ENCODE results near the gene GLRX2. TPM values are rescaled to one million over a fixed set of nuclear protein-coding genes. Genes with fewer than 3 reads are reported as not detected.

Gene GLRX2
- total RNA-seq, 1 experiment from 2014 or later, result 31.9 TPM

DNA sequence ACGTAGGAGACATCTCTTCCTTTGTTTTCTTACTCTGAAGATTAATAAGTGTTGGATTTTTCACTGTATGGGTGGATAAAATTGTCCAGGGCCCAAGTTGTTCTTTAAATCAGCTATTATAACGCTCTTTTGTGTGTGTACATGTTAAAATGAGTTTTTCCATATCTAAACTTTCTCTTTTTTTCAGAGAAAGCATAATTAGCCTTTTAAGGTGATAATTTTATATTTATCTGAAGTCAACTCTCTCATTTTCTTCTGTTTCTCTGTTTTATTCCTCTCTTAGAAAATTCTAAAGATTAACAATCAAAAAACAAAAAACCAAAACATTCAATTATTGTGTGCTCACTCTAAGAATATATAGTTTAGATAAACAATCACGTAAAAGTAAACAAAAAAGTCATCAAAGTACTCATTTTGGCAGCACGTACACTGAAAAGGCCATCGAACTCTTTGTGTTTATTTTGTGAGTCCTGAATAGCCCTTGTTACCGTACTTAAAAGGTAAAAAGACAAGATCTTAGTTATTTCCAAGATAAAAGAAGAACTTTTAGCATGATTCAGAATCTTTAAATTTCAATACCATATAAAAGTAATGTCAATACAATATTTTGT lies 9.4 kb upstream of the GLRX2 start:
- H3K27me3 ChIP-seq (replicated peaks; ENCODE audit: insufficient read depth, low read depth, low read length, poor library complexity), result no peaks in the 10 kb centered on the region
- H3K4me1 ChIP-seq (ENCODE audit: insufficient read depth, low read length, poor library complexity, severe bottlenecking), result peaks cover 12% of the 10 kb centered on the region
- no peak for TF ChIP-seq EZH2 (IDR thresholded peaks at IDR 0.05; ENCODE audit: borderline replicate concordance, low read depth, low read length, poor library complexity, severe bottlenecking)
- TF ChIP-seq, protein P1, sequence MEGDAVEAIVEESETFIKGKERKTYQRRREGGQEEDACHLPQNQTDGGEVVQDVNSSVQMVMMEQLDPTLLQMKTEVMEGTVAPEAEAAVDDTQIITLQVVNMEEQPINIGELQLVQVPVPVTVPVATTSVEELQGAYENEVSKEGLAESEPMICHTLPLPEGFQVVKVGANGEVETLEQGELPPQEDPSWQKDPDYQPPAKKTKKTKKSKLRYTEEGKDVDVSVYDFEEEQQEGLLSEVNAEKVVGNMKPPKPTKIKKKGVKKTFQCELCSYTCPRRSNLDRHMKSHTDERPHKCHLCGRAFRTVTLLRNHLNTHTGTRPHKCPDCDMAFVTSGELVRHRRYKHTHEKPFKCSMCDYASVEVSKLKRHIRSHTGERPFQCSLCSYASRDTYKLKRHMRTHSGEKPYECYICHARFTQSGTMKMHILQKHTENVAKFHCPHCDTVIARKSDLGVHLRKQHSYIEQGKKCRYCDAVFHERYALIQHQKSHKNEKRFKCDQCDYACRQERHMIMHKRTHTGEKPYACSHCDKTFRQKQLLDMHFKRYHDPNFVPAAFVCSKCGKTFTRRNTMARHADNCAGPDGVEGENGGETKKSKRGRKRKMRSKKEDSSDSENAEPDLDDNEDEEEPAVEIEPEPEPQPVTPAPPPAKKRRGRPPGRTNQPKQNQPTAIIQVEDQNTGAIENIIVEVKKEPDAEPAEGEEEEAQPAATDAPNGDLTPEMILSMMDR (conservative IDR thresholded peaks at IDR 0.05; ENCODE audit: low read depth, low read length), result no peak
- ChIA-PET CTCF (no interaction called here), POLR2A (ENCODE audit: low non-redundant PET) (no interaction called here)
- no TSS peak for BruUV-seq (replicated peaks)
- intact Hi-C loops (cut with micrococcal nuclease; ENCODE audit: unreplicated experiment), result no loop called here
- no peak for DNase-seq (ENCODE audit: low spot score)
- H3K9me3 ChIP-seq (ENCODE audit: low read depth, low read length, poor library complexity, severe bottlenecking), result no peaks in the 10 kb centered on the region
- no peak overlapping the region for H3K4me3 ChIP-seq (ENCODE audit: low read depth, low read length, poor library complexity, severe bottlenecking)
- H3K36me3 ChIP-seq (ENCODE audit: insufficient read depth, low read length, poor library complexity, severe bottlenecking), result no peaks in the 10 kb centered on the region
- H3K27ac ChIP-seq (ENCODE audit: low read depth, low read length, poor library complexity, severe bottlenecking), result no peak overlapping the region

- Histone ChIP-seq H3K27ac (ENCODE audit: low read depth, low read length, poor library complexity, severe bottlenecking) (no peak overlapping the region), H3K4me1 (ENCODE audit: insufficient read depth, low read length, poor library complexity, severe bottlenecking) (peaks cover 12% of the 10 kb centered on the region), H3K9me3 (ENCODE audit: low read depth, low read length, poor library complexity, severe bottlenecking) (no peaks in the 10 kb centered on the region), H3K4me3 (ENCODE audit: low read depth, low read length, poor library complexity, severe bottlenecking) (no peak overlapping the region), H3K36me3 (ENCODE audit: insufficient read depth, low read length, poor library complexity, severe bottlenecking) (no peaks in the 10 kb centered on the region), H3K27me3 (replicated peaks; ENCODE audit: insufficient read depth, low read depth, low read length, poor library complexity) (no peaks in the 10 kb centered on the region)
- TF ChIP-seq, protein P1 (conservative IDR thresholded peaks at IDR 0.05; ENCODE audit: low read depth, low read length), result no peak
- intact Hi-C loops (cut with micrococcal nuclease; ENCODE audit: unreplicated experiment), result no loop called here
- POLR2A ChIA-PET (ENCODE audit: low non-redundant PET), result no interaction called here
- BruUV-seq (replicated peaks), result no TSS peak
- no peak for DNase-seq (ENCODE audit: low spot score)
- CTCF ChIA-PET, result no interaction called here
Observed at GRCh38 chr1:193113992-193114332, 8.7 kb upstream of the GLRX2 start.

DNA sequence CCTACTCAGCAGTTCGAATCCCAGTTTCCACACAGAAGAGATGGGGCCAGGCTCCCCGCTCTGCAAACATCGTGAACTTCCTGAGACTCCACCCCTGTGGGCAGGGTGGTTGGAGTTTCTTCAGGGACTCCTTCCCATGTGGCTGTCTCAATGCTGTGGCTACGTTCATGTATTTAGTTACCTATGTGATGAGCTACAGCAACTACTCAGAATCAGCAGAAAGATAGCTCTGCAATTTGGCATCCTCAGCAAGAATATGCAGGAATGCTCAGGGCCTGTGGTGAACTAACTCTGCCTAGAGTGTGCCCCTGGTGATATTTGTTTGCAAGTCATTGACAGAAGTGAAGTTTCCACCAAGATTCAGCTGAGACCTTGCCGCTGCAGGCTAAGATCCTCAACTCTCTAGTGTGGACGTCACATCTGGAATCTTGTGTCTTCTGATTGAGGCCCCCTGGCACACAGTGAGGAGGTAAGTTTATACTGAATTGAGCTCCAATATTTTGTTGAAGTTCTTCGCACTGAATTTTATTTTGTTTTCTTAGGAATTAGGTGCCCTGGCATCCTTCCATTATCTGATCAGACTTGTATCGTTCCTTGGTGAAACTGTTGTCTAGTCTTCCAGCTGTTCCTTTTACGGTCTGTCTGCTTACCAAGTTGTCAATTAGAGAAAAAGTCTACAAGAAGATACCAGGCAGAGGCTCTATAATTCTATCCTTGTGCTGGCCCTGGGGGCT lies 8.2 kb upstream of the GLRX2 start:
- CTCF ChIA-PET, result no interaction called here
- Histone ChIP-seq H3K4me1 (ENCODE audit: insufficient read depth, low read length, poor library complexity, severe bottlenecking) (peaks cover 12% of the 10 kb centered on the region), H3K27ac (ENCODE audit: low read depth, low read length, poor library complexity, severe bottlenecking) (no peak overlapping the region), H3K9me3 (ENCODE audit: low read depth, low read length, poor library complexity, severe bottlenecking) (no peaks in the 10 kb centered on the region), H3K36me3 (ENCODE audit: insufficient read depth, low read length, poor library complexity, severe bottlenecking) (no peaks in the 10 kb centered on the region), H3K4me3 (ENCODE audit: low read depth, low read length, poor library complexity, severe bottlenecking) (no peak overlapping the region), H3K27me3 (replicated peaks; ENCODE audit: insufficient read depth, low read depth, low read length, poor library complexity) (no peaks in the 10 kb centered on the region)
- intact Hi-C loops (cut with micrococcal nuclease; ENCODE audit: unreplicated experiment), result no loop called here
- POLR2A ChIA-PET (ENCODE audit: low non-redundant PET), result no interaction called here
- TF ChIP-seq, protein P1 (conservative IDR thresholded peaks at IDR 0.05; ENCODE audit: low read depth, low read length), result no peak
- no peak for TF ChIP-seq EZH2 (IDR thresholded peaks at IDR 0.05; ENCODE audit: borderline replicate concordance, low read depth, low read length, poor library complexity, severe bottlenecking)
- no TSS peak for BruUV-seq (replicated peaks)
- no peak for DNase-seq (ENCODE audit: low spot score)
